GM13977 (cell line): Measurements from ENCODE around the gene SH3TC1.

Experiments used
- DNase-seq: peaks from one replicate; pipeline ENCODE4 v3.0.0; 2012; ENCODE audit warnings: low spot score
- in situ Hi-C: fragments of 300-500 bp; cut with MboI; formaldehyde crosslinking; loops from one replicate; pipeline ENCODE4 v1.12.0; 2022; ENCODE audit warnings: low sequenced_read_pairs, low pct_unique_long_range_greater_than_20kb, mixed read lengths, inconsistent platforms; ENCODE audit not compliant: unreplicated experiment
- TF ChIP-seq, protein P1 (sequence below): IDR thresholded peaks from 2 replicates; pipeline ENCODE4 v1.5.1; 2012; ENCODE audit warnings: mild to moderate bottlenecking, control low read depth; ENCODE audit not compliant: insufficient read depth; ENCODE audit errors: extremely low read depth, missing control alignments

Gene SH3TC1

DNA sequence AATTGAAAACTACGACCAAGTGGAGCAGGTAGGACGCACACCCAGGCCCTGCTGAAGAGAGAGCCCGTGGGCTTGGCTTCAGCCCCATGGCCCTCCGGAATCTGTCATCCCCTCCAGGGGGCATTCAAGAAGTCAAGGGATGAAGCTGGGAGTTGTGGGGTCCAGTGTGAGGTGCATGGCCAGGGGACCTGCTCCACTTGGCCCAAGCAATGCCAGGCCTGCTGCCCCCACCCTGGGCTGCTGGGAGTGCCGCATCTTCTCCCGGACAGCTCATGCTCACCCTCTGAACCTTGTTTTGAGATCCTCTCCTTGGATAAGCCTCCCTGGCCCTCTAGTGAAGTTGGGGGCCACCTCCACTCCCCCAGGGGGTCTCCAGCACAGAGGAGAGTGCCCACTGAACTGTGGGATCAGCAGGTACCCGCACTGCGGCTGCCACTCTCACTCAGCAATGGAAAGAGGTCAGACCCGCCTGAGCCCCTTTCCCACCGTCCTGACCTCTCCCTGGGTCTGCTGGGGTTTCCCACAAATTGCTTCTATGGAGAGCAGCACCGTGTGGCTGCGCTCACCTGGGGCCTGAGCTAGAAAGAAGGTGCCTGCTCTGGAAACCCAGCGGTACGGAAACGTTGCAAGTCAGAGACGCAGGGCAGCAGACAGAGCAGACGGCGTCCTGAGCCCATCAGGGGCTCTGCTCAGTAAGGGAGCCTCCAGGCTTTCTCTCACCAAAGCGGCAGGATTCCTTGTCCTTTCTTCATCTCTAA lies 35.5 kb upstream of the SH3TC1 start:
- TF ChIP-seq, protein P1, sequence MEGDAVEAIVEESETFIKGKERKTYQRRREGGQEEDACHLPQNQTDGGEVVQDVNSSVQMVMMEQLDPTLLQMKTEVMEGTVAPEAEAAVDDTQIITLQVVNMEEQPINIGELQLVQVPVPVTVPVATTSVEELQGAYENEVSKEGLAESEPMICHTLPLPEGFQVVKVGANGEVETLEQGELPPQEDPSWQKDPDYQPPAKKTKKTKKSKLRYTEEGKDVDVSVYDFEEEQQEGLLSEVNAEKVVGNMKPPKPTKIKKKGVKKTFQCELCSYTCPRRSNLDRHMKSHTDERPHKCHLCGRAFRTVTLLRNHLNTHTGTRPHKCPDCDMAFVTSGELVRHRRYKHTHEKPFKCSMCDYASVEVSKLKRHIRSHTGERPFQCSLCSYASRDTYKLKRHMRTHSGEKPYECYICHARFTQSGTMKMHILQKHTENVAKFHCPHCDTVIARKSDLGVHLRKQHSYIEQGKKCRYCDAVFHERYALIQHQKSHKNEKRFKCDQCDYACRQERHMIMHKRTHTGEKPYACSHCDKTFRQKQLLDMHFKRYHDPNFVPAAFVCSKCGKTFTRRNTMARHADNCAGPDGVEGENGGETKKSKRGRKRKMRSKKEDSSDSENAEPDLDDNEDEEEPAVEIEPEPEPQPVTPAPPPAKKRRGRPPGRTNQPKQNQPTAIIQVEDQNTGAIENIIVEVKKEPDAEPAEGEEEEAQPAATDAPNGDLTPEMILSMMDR, result no peak
- in situ Hi-C loops, result no loop called here
- no peak for DNase-seq

DNA sequence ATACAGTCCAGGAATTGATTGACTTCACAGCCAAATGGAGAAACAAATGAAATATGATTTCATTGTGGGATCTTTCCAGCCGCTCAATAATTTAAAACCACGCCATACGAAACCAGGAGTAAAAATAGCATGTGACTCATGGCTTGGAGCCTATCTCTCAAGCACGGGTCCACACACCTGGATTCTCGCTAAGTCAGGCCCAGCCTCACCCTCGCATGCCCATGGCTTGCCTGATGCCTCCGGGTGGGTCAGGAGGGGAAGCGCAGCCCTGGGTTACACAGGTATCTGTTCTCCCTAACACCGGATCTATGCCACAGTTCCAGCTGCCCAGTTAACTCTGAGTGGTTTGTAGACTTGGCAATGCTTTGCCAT lies 34.9 kb upstream of the SH3TC1 start:
- TF ChIP-seq, protein P1, result no peak
- in situ Hi-C loops, result no loop called here
- no peak for DNase-seq

DNA sequence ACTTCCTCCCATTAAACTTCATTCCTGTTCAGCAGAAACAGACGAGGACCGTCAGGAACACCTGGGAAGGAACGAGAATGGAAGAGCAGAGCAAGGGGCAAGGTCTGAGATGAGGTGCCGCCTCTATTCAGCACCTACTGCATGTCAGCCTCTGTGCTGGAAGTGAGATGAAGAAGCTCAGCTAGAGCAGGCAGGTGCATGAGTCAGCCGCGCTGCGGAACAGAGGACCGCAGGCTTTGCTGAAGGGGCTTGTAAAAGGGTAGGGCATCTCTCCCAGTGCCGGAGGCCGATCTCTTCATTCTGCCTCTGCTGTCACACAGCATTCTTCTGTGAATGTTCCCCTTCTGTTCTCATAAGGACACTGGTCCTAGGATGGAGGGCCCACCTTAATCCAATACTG lies 34.4 kb upstream of the SH3TC1 start:
- TF ChIP-seq, protein P1, result no peak
- DNase-seq, result no peak
- in situ Hi-C loops, result no loop called here

DNA sequence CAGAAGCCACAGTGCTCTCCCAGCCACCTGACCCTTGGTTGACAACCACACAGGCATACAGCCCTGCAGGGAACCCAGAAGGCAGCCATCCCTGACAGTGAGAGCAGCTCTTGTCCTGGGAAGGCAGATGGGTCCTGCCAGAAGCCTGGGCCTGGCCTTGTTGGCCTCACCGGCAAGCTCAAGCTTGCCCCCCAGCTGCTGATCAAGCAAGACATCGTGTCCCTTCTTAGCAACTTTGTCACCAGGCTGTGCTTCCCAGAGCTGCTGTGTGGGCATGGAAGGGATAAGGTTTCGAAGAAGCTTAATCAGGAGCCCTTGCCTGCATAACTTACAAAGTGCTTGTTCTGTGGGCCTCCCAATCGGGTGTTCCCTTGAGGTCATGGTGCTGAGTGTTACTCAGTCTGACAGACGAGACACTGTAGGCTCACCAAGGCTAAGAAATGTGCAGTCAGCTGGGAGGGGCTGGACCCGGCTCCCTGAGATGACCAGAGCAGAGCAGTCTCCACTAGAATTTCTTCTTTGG lies 33.7 kb upstream of the SH3TC1 start:
- in situ Hi-C loops, result no loop called here
- DNase-seq, result no peak
- TF ChIP-seq, protein P1, result no peak

DNA sequence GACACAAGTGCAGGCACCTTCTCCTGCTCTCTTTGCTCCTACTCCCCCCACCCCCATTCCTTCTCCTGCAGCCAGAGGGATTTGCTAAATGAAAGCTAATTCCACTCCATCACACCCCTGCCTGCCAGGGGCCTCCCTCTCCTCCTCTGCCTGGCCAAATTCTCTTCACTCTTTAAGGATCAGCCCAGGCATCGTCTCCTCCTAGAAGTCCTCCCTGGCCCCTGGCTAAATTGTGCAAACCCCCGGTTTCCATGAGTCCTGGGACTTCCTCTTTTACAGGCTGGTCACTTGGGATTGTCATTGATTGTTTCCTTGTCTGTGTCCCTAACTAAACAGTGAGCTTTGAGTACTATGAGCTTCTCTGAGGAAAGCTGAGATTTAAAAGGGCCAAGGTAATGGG lies 31.8 kb upstream of the SH3TC1 start:
- in situ Hi-C loops, result no loop called here
- TF ChIP-seq, protein P1, result no peak
- DNase-seq, result no peak

DNA sequence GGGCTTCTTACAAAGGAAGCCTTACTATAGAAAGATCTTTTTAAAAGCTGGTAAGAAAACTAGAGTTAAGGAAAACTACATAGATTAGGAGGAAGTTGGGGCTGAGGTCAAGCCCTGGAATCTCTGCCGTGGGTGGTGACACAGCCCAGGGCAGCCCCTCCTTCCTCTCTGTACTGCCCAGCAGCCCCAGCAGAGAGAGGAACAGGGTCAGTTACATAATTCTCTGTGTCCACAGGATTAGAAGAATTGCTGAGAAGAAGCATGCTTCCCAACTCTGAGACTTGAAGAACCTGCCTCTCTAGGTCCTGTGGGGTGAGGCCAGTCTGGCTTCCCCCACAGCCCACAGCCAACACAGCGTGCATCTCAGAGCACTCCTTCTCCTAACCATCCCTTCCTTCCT lies 31.3 kb upstream of the SH3TC1 start:
- TF ChIP-seq, protein P1, result no peak

DNA sequence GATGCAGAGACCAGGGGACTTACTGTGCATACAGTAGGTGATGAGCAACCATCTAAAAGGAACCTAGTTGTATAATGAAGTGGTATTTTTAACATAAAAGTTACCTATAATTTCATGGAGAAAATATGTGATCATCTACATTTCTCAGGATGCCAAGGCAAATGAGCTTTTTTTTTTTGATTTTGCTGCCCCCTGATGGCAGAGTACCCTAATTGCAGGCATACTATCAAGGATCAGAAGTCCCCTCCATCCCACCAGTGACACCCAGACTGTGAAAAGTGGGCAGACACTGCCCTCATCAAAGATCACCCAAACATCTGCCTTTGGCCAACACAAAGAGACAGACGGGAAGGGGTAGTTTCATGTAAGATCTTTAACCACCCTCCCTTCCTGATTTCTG lies 30.9 kb upstream of the SH3TC1 start:
- in situ Hi-C loops, result no loop called here
- TF ChIP-seq, protein P1, result peak; percentile 29

More for the DNA sequence above, 31.3 kb upstream of the SH3TC1 start:
- no peak for DNase-seq
- in situ Hi-C loops, result no loop called here

More for the DNA sequence above, 30.9 kb upstream of the SH3TC1 start:
- no peak for DNase-seq
